Aorta (tissue), 5 donors: ENCODE results near the gene SLC6A19. TPM values are rescaled to one million over a fixed set of nuclear protein-coding genes. Genes with fewer than 3 reads are reported as not detected.

Experiments
- ATAC-seq: fragments of 200-7000 bp; cut with Tn5 transposase; one replicate; pipeline ENCODE4 v1.9.1; 2022; ENCODE audit warnings: moderate library complexity; ENCODE audit not compliant: low FRiP score
- DNase-seq, 2 donors: peaks; one replicate each; pipeline ENCODE4 v3.0.0-alpha.2; 2020
- H3K27ac ChIP-seq, 2 donors: one replicate each; pipeline ENCODE4 v1.5.1; 2013; ENCODE audit warnings: low read length in 2 of 2, mild to moderate bottlenecking in 2 of 2, moderate library complexity in 2 of 2, control low read depth in 1 of 2, inconsistent platforms in 1 of 2, low read depth in 1 of 2
- H3K27me3 ChIP-seq, 2 donors: one replicate each; pipeline ENCODE4 v1.6.1; 2013; ENCODE audit warnings: control low read depth in 1 of 2, low read length in 1 of 2, mild to moderate bottlenecking in 1 of 2, moderate library complexity in 1 of 2; ENCODE audit not compliant: insufficient read depth in 2 of 2, control insufficient read depth in 1 of 2
- H3K36me3 ChIP-seq, 2 donors: one replicate each; pipeline ENCODE4 v1.6.1; 2013; ENCODE audit warnings: control low read depth in 1 of 2, low read length in 1 of 2, mild to moderate bottlenecking in 1 of 2; ENCODE audit not compliant: insufficient read depth in 2 of 2, control insufficient read depth in 1 of 2
- H3K4me1 ChIP-seq, 2 donors: one replicate each; pipeline ENCODE4 v1.6.1; 2013; ENCODE audit warnings: low read length in 2 of 2, control low read depth in 1 of 2, mild to moderate bottlenecking in 1 of 2, moderate library complexity in 1 of 2; ENCODE audit not compliant: insufficient read depth in 2 of 2, control insufficient read depth in 1 of 2
- H3K4me3 ChIP-seq, 2 donors: one replicate each; pipeline ENCODE4 v1.5.1; 2013; ENCODE audit warnings: low read length in 2 of 2, control low read depth in 1 of 2, mild to moderate bottlenecking in 1 of 2
- H3K9me3 ChIP-seq: one replicate; pipeline ENCODE4 v1.6.1; 2013; ENCODE audit warnings: mild to moderate bottlenecking, low read length; ENCODE audit not compliant: control insufficient read depth
- WGBS, 2 donors: extraction: QIAGEN DNeasy Blood & Tissue Kit; methylation state at CpG; one replicate each; pipeline ENCODE4 v1.1.7; 2013; 5-methylcytosine and 5-hydroxymethylcytosine counted together
- intact Hi-C, 2 donors: fragments of 100-400 bp; cut with DNase I; formaldehyde crosslinking; loops; one replicate each; pipeline versions ENCODE4 v1.14.2 to v1.15.0; 2022
- polyA plus RNA-seq, 2 donors: library from polyadenylated mRNA; stranded (reverse); fragments of 200-250 nt; gene quantifications; one replicate each; pipeline ENCODE4 v1.2.3, GENCODE V29; 2013
- total RNA-seq, 2 donors: library from RNA; stranded (reverse); fragmentation: NEBNext Ultra II Directional; extraction: Animal tissue kit (Norgen Biotek cat#: 25700); gene quantifications; one replicate each; pipeline ENCODE4 v1.2.1, GENCODE V29; 2021
- donor health status: healthy with polysubstance abuse.
- donor health status: Bipolar disorder and iron deficiency.
- donor health status: DM: no; HTN: no; CAD: no.
- donor health status: DM: no; HTN: no; CAD: no.
- donor health status: DM: yes; HTN: yes; CAD: no.

The SLC6A19 gene
- total and polyA plus RNA-seq, 4 donors: 0.12 to 9.5 TPM; not detected in 2

DNA sequence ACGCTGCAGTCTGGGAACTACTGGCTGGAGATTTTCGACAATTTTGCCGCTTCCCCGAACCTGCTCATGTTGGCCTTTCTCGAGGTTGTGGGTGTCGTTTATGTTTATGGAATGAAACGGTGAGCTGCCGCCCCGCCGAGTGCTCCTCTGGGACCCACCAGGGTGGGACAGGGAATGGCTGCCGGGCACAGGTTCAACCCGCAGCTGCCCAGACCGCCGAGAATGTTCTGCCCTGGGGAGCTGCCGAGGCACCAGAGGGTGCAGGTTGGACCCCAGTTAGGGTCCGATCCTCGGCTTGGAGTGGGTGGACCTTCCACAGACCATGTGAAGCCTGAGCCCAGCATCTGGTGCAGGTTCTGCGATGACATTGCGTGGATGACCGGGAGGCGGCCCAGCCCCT, 42.9 kb downstream of the SLC6A19 start:
- WGBS, 2 donors: 74% methylated on average over 21 of the region's 21 CpGs
- no peak for DNase-seq
- intact Hi-C loops: no loop called here
- Histone ChIP-seq H3K9me3 (no peaks in the 10 kb centered on the region), H3K27ac (no peak overlapping the region), H3K27me3 (no peaks in the 10 kb centered on the region), H3K4me3 (no peak overlapping the region), H3K4me1 (no peaks in the 10 kb centered on the region), H3K36me3 (no peaks in the 10 kb centered on the region)
- ATAC-seq: no peak

DNA sequence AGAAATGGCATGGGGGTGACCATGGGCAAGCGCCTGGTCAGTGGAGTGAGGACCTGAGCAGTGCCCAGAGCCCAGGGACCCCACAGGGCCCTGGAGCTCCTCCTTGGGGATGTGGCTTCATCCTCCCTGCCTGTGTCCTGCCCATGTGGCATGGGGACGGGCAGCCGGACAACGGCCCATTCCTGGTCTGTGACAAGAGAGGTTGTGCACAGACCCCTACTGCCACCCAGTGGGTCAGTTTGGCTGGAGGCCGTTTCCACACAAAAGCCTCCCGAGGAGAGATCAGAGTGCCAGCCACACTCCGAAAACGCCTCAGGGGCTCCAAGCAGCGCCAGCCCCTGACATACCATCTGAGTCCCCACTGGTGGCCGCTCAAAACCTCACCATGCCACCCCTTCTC, 43.6 kb downstream of the SLC6A19 start:
- 58 to 69% methylated on average over 10 of the region's 10 CpGs for WGBS, 2 donors
- no peaks in the 10 kb centered on the region for H3K9me3 ChIP-seq
- ATAC-seq: no peak
- H3K27me3 ChIP-seq: no peaks in the 10 kb centered on the region
- H3K27ac ChIP-seq: no peak overlapping the region
- H3K4me3 ChIP-seq: no peak overlapping the region
- intact Hi-C loops: no loop called here
- DNase-seq: no peak
- H3K4me1 ChIP-seq: no peaks in the 10 kb centered on the region
- H3K36me3 ChIP-seq: no peaks in the 10 kb centered on the region

DNA sequence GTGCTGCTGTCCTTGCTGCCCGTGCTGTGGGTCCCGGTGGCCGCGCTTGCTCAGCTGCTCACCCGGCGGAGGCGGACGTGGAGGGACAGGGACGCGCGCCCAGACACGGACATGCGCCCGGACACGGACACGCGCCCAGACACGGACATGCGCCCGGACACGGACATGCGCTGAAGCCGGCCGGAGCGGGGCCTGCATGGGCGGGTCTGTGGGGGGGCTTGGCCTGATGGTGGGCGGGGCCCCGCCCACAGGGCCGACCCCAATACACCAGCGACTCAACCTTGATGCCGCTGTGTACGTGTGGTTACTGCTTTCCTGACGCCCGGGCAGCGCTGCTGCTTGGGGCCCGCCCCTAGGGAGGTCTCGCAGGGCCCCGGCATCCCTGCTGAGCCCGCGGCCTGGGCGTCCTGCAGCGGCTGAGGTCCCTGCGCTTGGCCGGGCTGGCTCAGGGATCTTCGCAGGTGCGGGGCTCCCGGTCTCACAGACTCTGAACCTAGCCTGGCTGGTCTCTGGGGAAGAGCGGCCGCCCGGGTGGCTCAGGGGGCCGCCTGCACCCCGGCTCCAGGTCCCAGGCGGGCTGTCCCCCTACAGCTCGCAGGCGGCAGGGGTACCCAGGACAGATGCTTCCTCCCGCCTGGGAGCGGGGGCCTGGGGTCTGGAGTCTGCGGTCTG, 44.6 kb downstream of the SLC6A19 start:
- intact Hi-C loops: no loop called here
- Histone ChIP-seq H3K27me3 (no peaks in the 10 kb centered on the region), H3K4me1 (no peaks in the 10 kb centered on the region), H3K4me3 (no peak overlapping the region), H3K9me3 (no peaks in the 10 kb centered on the region), H3K36me3 (no peaks in the 10 kb centered on the region), H3K27ac (no peak overlapping the region)
- DNase-seq (no peak), ATAC-seq (no peak)
- 27 to 30% methylated on average over 46 to 58 of the region's 58 CpGs for WGBS, 2 donors

DNA sequence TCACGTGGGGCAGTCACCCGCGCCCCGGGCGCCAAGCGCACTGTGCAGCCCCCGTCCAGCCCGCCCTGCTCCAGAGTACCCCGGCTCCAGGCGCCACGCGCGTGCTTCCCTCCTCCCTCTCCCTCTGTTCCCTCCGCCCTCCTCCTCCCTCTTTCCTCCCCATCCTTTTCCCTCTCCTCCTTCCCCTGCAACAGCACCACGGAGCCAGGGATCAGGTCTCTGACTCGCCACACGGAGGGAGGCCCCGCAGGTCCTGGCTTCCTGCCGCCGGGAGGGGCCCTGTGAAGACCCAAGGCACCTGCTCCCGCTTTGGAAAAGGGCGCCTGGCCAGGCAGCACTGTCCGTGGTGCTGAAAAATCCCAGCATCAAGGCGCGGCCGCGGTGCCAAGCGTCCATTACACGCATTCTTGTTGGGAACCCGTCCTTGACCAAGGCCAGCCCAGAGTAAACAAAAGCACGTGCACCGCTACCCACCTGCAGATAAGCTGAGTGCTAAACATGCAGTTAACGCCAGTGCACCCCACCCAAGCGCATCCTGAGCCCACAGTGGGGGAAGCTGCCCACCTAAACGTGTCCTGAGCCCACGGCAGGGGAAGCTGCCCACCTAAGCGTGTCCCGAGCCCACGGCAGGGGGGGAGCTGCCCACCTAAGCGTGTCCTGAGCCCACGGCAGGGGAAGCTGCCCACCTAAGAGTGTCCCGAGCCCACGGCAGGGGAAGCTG, 45.5 kb downstream of the SLC6A19 start:
- H3K27ac ChIP-seq: no peak overlapping the region
- H3K27me3 ChIP-seq: no peaks in the 10 kb centered on the region
- intact Hi-C loops: no loop called here
- no peaks in the 10 kb centered on the region for H3K9me3 ChIP-seq
- no peak overlapping the region for H3K4me3 ChIP-seq
- H3K4me1 ChIP-seq: no peaks in the 10 kb centered on the region
- WGBS, 2 donors: 21 to 26% methylated on average over 37 to 43 of the region's 43 CpGs
- no peak for DNase-seq
- ATAC-seq: no peak
- H3K36me3 ChIP-seq: no peaks in the 10 kb centered on the region

DNA sequence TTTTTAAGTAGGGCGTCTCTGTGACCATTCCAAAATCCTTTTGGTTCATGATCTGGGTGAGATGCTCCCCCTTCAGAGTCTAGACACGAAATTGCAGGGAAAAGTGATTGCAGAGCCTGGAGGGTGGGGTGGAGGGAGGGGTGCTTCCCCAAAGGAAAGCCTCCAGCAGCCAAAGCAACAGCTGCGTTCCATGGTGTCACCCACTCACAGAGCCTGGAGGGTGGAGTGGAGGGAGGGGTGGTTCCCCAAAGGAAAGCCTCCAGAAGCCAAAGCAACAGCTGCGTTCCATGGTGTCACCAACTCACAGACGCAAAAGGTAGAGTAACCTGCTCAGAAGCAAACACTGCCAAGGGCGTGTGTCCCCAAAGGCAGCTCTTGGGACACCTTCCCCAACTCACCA, 46.4 kb downstream of the SLC6A19 start:
- H3K4me1 ChIP-seq: no peaks in the 10 kb centered on the region
- H3K4me3 ChIP-seq: no peak overlapping the region
- WGBS, 2 donors: 72 to 76% methylated on average over 6 of the region's 6 CpGs
- intact Hi-C loops: no loop called here
- DNase-seq (no peak), ATAC-seq (no peak)
- no peaks in the 10 kb centered on the region for H3K27me3 ChIP-seq
- no peak overlapping the region for H3K27ac ChIP-seq
- H3K9me3 ChIP-seq: no peaks in the 10 kb centered on the region
- no peaks in the 10 kb centered on the region for H3K36me3 ChIP-seq

DNA sequence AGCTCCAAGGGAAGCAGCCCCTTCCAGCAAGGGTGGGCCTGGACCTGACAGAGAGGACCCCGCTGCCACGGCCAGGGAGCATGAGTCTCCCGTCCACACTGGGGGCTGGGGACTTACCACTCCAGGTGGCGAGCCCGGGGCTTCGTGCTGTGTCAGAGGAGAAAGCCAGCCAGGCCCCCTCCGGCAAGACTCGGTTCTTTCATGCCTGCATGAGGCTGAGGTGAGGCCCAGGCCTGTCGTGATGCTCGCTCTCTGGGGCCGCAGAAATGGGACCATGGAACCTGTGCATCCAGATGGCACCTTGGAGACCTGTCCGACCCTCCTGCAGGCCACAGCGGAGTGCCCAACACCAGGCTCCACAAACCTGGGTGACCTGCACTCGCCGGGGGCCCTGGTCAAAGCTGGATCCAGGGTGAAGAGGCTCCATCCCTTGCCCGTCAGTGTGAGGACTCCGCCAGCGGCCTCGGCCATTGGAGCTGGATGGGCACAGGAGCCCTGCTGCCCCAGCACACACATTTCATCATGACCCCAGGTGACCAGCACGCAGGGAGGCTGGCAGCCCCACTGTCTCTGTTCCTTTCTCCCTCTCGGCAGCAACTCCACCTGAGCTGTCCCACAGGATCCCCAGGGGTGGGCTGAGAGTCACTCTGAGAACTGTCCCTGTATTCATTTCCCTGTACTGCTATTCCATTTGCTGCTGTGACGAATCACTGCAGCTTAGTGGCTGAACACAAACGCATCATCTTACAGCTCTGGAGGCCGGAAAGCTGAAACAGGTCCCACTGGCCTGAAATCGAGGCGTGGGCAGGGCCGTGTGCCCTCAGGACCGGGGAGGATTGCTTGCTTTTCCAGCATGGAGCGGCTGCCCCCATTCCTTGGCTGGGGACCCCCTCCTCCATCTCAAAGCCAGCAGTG, 48.2 kb downstream of the SLC6A19 start:
- Histone ChIP-seq H3K9me3 (no peaks in the 10 kb centered on the region), H3K4me3 (no peak overlapping the region), H3K4me1 (no peaks in the 10 kb centered on the region), H3K36me3 (no peaks in the 10 kb centered on the region), H3K27ac (no peak overlapping the region), H3K27me3 (no peaks in the 10 kb centered on the region)
- intact Hi-C loops: no loop called here
- ATAC-seq: no peak
- 71 to 73% methylated on average over 29 of the region's 29 CpGs for WGBS, 2 donors
- no peak for DNase-seq

DNA sequence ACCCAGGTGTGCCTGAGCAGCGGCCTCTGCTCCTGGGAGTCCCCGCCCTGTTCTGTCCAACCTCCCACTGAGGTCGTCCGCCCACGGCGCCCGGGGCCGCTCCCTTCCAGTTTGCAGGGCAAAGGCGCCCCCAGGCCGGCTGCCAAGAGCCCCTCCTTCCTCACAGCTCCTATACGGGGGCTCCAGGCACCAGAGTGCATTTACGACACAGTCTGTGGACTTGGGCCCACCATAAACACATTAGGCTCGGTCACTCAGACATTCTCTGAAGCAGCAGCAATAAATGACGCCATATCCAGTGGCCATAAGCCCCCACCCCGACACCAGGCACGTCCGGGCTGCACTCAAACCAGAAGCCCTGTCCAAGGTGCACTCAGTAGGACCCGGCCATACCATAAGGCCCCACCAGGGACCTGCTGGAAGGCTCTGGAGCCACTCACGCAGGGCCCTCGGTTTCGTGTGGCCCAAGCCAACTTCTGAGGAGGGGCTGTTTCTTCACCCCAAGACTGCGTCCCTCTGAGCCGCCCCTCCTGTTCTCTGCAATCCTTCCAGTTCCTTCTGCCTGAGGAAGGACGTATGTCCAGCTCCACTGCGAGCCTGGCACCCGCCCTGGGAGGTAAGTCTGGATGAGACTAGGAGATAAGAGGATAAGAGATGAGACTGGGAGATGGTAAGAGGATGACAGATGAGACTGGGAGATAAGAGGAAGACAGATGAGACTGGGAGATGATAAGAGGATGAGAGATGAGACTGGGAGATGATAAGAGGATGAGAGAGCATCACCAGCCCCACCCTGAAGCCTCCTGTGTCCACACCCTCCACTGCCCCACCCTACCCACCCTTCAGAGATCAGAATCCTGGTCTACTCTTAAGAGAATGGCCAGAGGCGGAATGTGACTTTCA, 50.5 kb downstream of the SLC6A19 start:
- H3K9me3 ChIP-seq: no peaks in the 10 kb centered on the region
- intact Hi-C loops: no loop called here
- 63 to 67% methylated on average over 26 to 27 of the region's 27 CpGs for WGBS, 2 donors

DNA sequence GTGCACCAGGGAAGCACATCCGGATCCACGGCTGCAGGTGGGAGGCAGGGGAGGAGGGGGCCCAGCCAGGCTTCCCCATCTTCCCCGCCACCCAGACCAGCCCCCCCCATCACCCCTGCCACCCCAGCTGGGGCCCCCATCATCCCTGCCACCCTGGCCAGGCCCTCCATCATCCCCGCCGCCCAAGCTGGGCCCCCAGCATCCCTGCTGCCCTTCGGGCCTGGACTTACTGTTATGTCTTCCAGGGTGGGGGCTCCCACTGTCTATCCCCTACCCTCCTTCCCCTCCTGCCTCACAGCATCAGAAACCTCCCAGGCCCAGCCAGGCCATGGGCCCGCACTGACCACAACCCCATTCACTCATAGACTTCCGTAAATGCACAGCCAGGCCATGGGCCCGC, 51.3 kb downstream of the SLC6A19 start:
- no peaks in the 10 kb centered on the region for H3K9me3 ChIP-seq
- H3K27ac ChIP-seq: no peak overlapping the region
- 87 to 93% methylated on average over 6 to 9 of the region's 9 CpGs for WGBS, 2 donors
- ATAC-seq: no peak
- no peaks in the 10 kb centered on the region for H3K4me1 ChIP-seq
- no peaks in the 10 kb centered on the region for H3K27me3 ChIP-seq
- H3K36me3 ChIP-seq: no peaks in the 10 kb centered on the region
- no peak overlapping the region for H3K4me3 ChIP-seq
- DNase-seq: no peak
- intact Hi-C loops: no loop called here

More for the DNA sequence above, 50.5 kb downstream of the SLC6A19 start:
- DNase-seq (no peak), ATAC-seq (no peak)
- Histone ChIP-seq H3K27ac (no peak overlapping the region), H3K4me3 (no peak overlapping the region), H3K4me1 (no peaks in the 10 kb centered on the region), H3K36me3 (no peaks in the 10 kb centered on the region), H3K27me3 (no peaks in the 10 kb centered on the region)
